ENCODE measurements around the gene RAD50.
A peak's percentile ranks its signal among the peaks of the same experiment; 100 is the strongest.

RAD50 gene

DNA sequence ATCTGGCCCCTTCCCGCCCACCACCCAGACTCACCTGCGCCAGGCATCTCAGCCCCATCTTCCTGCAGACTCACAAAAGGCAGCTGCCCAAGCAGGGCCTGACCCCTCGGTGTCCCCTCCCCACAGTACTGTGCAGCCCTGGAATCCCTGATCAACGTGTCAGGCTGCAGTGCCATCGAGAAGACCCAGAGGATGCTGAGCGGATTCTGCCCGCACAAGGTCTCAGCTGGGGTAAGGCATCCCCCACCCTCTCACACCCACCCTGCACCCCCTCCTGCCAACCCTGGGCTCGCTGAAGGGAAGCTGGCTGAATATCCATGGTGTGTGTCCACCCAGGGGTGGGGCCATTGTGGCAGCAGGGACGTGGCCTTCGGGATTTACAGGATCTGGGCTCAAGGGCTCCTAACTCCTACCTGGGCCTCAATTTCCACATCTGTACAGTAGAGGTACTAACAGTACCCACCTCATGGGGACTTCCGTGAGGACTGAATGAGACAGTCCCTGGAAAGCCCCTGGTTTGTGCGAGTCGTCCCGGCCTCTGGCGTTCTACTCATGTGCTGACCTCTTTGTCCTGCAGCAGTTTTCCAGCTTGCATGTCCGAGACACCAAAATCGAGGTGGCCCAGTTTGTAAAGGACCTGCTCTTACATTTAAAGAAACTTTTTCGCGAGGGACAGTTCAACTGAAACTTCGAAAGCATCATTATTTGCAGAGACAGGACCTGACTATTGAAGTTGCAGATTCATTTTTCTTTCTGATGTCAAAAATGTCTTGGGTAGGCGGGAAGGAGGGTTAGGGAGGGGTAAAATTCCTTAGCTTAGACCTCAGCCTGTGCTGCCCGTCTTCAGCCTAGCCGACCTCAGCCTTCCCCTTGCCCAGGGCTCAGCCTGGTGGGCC is 103.1 kb downstream of the RAD50 start:
- no peak for DNase-seq (ENCODE audit: low read depth in 2 of 3, low spot score in 2 of 3)

DNA sequence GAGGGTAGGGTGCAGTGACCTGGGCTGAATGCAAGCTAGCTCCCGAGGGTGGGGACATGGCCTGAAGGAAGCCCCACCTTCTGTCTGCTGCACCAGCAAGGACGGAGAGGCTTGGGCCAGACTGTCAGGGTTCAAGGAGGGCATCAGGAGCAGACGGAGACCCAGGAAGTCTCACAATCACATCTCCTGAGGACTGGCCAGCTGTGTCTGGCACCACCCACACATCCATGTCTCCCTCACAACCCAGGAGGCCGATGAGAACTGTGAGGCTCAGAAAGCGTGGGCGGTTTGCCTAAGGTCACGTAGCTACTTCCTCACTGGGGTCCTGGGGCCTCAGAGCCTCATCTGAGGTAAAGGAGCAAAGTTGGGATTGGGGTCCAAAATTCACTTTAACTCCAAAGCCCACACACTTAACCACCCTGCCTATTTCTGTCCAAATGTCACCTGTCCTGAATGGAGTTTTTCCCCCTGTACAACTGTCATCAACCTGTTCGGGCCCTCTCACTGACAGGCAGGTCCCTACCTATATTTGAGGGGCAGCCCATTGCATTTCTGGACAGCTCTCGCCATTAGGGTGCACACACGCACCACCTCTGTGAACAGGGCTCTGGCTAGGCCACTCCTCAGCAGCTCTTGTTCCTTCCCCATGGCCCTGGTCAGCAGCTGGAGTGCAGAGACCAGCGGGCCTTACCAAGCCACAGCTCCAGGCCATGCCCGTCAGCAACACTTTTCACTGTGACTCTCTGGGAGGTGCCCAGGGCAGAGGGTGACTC is 104.6 kb downstream of the RAD50 start:
- no peak for DNase-seq (ENCODE audit: low read depth in 2 of 3, low spot score in 2 of 3)

DNA sequence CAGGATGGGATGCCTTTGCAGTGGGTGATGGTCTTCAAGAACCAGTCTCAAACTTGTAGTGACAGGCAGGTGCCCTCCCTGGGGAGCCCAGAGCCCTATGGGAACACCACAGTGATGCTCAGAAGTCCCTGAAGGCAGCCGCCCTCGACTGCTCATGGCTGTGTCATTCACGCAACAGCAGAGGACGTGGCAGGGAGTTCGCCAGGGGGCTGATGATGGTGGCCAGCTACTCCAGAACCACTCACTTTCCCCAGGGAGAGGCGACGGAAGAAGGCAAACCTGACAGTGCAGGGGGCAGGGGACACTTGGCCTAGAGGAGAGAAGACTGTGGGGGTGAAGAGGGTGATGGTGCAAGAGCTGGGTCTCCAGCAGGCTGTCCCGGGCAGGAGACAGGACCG is 105.2 kb downstream of the RAD50 start:
- no peak for DNase-seq (ENCODE audit: low read depth in 2 of 3, low spot score in 2 of 3)

DNA sequence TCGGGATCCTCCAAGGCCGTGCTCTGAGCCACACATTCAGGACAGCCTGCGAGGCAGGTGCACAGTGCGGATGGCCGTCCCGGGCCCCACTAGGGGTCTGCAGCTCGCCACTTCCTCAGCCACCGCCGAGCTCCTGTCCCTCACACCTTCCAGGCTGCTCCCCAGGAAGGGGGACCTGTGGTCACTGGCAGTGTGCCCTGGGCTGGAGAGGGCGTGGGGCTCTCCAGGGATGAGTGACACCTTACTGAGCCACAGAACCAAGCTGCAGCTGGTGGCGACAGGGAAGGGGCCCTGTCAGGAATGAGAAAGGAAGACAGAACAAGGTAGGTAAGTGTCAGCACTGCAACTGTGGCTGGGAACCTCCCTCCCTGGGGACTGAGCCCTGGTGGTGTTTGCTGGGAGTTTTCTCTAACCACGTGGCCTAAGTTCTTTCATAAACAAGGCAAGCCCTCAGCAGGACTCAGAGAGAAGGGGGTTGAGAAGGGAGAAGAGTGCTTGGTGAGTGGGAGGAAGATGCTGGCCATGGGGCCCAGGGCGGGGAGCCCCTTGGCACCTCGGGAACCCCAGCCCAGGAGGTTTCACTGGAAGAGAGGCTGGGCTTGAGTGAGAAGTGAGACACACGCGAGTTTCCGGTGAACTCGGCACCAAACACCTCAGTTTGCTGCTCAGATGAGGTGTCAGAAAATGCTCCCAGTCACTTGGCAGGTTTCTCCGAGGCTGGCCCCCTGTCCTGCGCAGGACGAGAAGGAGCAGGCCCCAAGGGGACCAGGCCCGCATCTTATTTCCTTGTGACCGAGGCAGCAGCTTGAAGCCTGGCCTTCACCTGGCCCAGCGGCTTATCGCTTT is 106.4 kb downstream of the RAD50 start:
- DNase-seq (ENCODE audit: low read depth in 2 of 3, low spot score in 2 of 3) = peak in 1 of 3 experiments; percentile 61

DNA sequence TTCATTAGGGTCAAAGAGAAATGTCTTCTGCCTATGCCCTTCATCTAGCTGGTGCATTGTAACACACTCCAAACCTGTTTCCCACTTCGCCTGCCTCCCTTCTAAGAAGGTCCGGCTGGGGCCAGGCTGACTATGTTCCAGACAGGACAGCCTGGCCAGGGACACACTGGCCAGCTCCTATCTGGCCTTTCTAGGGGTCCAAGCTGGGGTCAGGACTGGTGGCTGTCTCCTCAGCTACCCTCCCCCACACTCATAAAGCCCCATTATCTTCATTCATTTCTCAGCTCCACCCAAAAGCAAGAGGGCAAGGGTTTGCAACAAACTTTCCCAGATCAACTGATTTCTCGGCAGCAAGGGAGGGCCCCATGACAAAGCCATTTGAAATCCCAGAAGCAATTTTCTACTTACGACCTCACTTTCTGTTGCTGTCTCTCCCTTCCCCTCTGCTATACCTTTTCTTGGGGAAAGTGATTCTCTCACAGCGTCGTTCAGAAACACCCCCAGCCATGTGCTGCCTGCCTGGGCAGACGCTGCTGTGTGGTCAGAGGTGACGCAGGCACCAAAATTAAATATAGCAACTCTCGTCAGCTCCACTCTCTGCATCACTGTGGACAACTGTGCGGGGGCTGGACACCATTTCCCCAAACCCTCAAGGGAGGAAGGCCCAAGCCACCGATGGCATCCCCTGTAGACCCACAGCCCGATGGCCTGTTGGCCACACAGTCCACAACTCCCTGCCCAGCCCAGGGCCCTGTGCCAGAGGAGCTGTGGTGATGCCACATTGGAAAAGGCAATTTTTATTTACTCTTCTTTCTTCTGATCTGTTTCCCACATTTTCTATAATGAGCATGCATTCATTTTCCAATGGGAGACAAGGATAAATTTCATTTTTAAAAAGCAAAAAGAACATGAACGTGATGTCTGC is 107.3 kb downstream of the RAD50 start:
- DNase-seq (ENCODE audit: low read depth in 2 of 3, low spot score in 2 of 3) = no peak

DNA sequence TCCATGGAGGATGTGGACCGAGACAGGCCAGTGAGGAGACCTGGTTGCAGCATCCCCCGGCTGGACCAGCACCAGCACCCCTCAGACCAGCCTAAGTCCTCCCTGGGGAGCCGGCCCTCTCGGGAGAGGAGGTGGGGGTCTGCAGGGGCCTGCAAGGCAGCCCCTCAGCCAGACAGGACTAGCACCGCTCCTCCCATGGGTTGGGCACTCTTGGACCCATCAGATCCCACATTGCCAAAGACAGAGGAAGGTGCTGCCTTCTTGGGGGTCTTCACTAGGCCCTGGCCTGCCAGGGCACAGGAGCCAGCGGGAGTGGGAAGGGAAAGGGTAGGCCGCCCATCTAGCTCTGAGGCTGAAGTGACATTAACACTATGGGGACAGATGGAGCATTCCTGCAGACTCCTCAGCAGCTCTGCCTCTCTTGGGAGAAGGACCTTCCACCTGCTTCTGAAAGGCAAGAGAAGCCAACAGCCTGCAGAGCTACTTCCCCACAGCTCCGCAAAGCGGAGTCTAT is 108.0 kb downstream of the RAD50 start:
- no peak for DNase-seq (ENCODE audit: low read depth in 2 of 3, low spot score in 2 of 3)

DNA sequence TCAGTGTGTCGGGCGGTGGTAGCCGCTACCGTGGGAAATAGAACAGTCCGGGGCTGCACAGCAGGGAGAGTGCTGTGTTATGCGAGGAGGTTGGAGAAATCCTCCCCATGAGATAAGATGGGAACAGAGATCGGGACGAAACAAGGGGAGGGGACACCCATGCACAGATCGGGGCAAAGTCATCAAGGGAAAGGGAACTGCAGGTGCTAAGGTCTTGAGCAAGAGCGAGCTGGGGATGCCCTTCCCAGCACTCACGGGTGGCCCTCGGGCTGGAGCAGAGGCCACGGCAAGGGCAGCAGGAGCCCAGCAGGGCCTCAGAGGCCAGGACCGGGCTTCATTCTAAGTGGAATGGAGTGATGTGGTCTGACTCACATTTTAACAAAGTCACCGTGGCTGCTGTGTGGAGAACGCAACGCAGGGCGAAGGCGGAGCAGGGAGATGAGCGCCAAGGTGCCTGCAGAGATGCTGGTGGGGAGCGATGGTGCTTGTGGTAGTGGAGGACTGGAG is 108.8 kb downstream of the RAD50 start:
- DNase-seq (ENCODE audit: low read depth in 2 of 3, low spot score in 2 of 3) = no peak

DNA sequence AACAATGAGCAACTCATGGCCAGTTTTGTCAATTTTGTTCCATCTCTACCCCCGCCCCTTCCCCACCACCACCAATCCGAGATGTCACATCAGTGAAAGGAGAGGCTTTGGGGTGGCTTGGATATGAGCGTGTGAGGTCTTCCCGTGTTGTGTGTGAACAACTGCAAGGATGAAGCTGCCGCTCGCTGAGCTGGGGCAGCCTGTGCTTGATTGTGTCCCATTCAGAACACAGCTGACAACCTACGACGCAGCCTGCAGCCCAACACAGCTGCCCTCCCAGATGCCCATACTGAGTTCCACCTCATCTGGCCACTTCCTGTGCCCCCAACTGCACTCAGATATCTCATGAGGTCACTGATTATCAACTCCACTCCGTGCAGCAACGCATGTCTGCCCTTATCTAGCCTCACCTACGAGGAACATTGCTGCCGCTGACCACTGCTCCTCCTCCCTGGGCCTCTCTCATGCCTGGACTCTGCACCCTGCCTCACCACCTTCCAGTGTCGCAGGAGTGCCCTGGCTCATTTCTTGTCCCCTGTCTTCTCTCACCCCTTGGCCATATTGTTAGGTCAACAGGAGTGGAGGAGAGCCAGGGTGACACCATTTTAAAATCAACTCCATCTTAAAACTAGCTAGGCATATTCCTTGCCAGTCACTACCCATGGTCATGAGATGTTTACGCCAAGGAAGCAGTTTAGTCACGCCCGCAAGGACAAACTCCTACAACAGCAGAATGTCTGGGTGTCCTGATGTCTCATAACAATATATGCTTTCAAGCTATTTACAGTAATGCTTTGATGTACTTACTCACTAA is 109.7 kb downstream of the RAD50 start:
- DNase-seq (ENCODE audit: low read depth in 2 of 3, low spot score in 2 of 3) = no peak

DNA sequence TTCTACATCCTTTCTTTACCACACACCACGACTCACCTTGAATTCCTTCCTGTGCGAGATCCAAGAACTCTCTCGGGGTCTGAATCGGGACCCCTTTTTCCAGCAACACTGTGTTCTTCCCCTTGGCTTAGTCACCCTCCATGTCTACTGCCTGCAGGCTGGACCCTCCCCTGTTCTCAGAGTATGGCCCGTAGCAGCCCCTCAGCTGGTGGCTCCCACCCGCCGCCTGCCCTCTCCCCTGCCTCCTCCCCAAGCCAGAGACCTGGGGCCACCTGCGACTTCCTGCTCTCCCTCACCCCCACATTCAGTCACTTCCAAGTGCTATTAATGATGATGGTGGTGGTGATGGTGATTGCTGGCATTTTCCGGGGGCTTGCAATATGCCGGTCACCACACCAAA is 110.5 kb downstream of the RAD50 start:
- DNase-seq (ENCODE audit: low read depth in 2 of 3, low spot score in 2 of 3) = no peak

DNA sequence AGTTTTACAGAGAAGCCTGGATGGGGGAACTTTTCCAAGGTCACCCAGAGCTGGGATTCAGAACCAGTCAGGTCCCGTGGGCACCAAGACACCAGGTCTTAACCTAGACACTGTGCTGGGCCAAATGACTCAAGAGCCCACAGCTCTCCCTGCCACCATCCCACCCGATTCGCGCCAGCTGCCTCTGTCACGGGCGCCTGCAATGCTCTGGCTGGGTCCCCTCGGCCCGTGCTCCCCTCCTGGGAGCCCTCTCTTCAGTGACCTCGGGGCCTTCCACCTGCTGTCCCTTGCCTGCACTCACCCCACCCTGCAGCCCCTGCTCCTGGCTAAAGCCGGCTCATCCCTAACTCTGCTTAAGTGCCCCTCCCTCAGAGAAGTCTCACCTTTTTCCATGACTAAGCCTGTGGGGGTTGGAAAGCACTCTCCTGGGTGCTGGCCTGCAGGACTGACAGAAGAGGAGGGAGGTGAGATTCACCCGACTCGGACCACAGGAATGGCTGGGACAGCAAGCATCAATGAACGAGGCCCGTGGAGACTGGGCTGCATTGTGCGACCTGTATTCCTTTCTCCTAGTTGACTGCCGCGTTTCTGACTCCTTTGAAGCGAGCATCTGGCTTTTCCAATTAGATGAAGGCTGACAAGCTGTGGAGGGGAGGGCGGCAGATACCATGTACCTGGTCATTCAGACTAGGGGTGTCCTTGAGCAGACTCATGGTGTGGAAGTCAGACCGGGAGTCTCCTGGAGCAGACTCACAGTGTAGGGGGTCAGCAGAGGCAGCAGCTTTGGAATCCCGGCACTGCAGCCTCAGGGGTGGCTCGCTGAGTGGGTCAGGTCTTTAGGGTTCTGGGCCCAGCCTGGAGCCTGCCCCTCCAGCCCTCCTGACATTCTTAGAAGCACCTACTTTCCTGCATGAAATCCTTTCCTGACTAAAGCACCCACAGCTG is 111.3 kb downstream of the RAD50 start:
- DNase-seq (ENCODE audit: low read depth in 2 of 3, low spot score in 2 of 3) = no peak

DNA sequence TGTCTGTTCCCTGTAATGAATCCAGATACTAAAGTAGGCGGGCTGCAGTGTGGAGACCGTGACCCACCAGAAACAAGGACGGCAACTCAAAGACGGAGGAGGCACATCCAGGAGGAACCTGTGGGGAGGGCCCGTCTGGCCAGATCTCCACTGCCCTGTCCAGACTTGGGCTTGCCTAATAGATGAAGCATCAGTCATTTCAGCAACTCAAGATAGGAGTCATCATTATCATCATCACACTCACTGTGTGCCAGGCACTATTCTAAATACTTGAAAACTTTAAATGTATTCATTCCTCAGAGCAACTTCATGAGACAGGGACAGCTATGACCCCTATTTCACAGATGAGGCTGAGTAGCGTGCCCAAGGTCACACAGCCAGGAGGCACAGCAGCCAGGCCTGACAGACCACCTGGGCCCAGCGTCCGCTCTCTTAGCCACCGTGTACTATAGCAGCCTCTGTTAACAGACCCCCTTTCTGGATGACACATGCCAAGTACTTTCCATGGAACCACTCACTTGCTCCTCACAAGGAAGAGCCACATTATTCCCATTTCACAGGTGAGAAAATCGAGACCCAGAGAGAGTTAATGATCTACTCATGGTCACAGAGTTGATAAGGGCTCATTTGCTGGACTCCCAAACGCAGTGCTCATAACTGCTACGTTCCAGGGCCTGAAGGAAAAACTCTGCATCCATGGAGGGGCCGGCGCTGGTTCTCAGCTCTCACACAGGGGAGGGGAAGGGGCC is 112.1 kb downstream of the RAD50 start:
- no peak for DNase-seq (ENCODE audit: low read depth in 2 of 3, low spot score in 2 of 3)

DNA sequence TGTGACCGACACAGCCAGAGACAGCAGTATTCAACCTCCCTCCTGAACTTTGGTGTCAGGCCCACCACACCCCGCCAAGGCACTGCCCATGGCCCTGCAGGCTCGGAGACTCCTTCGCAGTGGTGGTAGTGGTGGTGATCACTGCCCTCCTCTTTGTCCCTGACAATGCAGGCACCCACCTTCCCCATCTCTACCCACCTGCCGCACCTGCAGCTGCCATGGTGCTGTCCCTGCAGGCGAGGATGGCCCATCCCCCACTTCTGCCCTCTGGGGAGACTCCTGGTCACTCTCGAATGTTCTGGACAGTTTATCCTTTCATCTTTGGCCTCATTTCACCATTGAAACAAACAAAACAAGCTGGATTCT is 112.7 kb downstream of the RAD50 start:
- no peak for DNase-seq (ENCODE audit: low read depth in 2 of 3, low spot score in 2 of 3)

DNA sequence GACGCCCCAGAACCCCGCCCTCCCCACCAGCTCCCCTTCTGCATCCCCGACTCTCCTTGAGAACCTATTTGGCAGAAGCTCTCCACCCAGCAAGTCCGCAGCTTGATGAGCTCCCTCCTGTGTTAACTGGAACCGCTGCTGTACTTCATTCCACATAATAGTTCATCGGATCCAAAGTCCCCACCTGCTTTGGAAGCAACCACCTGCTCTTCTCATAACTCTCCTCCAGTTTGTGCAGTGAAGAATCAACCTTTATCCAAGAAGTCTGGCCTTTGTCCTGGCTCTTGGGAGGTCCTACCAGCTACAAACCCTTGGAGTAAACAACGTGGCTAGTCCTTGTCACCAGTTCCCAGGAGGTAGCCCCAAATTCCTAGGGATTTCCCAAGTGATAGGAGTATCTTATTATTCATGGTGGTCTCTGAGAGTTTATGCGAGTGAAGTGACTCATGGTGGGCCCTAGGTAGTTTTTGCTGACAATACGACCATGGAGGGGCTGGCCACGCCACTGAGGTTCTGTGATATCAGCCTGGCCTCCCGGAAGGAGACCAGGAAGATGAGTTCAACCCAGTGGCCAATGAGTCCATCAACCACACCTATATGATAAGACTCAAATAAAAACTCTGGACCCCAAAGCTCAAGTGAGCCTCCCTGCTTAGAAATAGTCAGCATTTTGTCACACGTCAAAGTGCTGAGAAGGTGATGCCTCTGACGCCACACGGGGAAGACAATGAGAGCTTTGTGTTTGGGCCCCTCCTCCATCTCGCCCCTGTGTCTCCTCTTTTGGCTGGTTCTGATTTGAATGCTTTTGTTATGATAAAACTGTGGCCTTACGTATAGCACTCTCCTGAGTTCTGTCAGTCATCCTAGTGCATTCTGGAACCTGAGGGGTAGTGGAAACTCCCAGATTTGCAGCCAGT is 113.4 kb downstream of the RAD50 start:
- no peak for DNase-seq (ENCODE audit: low read depth in 2 of 3, low spot score in 2 of 3)

DNA sequence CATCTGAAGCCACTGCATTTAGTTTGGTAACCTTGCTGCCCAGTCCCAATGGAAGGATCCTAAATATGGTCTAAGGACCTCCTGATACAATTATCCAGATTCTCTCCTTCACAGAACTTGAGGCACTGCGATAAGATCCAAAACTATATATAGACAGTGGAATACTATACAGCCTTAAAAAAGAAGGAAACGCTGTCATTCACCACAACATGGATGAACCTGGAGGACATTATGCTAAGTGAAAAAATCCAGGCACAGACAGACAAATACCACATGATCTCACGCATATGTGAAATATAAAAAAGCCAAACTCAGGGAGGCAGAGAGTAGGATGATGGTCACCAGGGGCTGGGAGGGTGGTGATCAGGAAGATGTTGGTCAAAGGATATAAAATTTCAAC is 114.2 kb downstream of the RAD50 start:
- no peak for DNase-seq (ENCODE audit: low read depth in 2 of 3, low spot score in 2 of 3)

DNA sequence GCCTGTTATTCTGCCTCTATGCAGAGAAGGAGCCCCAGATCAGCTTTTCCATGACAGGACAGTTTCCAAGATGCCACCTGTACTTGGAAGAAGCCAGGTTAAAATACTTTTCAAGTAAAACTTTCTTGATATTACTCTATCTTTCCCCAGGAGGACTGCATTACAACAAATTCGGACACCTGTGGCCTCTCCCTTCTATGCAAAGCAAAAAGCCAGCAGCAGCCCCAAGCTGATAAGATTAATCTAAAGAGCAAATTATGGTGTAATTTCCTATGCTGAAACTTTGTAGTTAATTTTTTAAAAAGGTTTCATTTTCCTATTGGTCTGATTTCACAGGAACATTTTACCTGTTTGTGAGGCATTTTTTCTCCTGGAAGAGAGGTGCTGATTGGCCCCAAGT is 116.7 kb downstream of the RAD50 start:
- DNase-seq (ENCODE audit: low read depth in 2 of 3, low spot score in 2 of 3) = no peak

DNA sequence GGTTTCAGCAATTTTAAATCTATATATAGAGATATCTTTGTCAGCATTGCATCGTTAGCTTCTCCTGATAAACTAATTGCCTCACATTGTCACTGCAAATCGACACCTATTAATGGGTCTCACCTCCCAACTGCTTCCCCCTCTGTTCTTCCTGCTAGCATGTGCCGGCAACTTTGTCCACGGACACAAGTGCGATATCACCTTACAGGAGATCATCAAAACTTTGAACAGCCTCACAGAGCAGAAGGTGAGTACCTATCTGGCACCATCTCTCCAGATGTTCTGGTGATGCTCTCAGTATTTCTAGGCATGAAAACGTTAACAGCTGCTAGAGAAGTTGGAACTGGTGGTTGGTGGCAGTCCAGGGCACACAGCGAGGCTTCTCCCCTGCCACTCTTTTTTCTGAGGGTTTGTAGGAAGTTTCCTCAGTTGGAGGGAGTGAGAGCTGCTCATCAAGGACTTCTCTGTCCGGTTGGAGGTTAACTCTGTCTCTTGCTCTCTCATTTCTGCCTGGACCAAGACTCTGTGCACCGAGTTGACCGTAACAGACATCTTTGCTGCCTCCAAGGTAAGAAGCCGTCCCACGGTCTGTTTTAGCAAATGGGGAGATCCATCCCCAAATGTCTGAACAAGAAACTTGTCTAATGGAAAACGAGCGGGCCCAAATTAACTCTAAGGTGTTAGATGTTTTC is 117.3 kb downstream of the RAD50 start, which contains the start of gene IL4:
Gene IL4 (plus strand): TSS at position 51 of the 692 bp plus-strand sequence. CDS start 62 bp downstream, at position 113.
- no peak for DNase-seq (ENCODE audit: low read depth in 2 of 3, low spot score in 2 of 3)

Data from activated CD8-positive, alpha-beta memory T cell treated with anti-CD3 and anti-CD28 coated beads for 48 hours (primary cell).